Psoas muscle (tissue), 8 donors: ENCODE measurements around the gene CD300LF. TPM values are rescaled to one million over a fixed set of nuclear protein-coding genes. Genes with fewer than 3 reads are reported as not detected.

Experiments used
- ATAC-seq, 4 donors: fragments of 200-7000 bp; cut with Tn5 transposase; one replicate each; pipeline ENCODE4 v1.9.1; 2020; ENCODE audit warnings: moderate library complexity in 3 of 4, mild to moderate bottlenecking in 2 of 4
- DNase-seq, 2 donors: peaks; one replicate each; pipeline ENCODE4 v3.0.0-alpha.2; 2020
- H3K27ac ChIP-seq: fragments of 200-600 bp; one replicate; pipeline ENCODE4 v1.8.0; 2022
- H3K27me3 ChIP-seq, 3 donors: fragments of 200-600 bp in 1 of 3; one replicate each; pipeline versions ENCODE4 v1.6.1 to v1.8.0; 2013 to 2022; ENCODE audit warnings: low read length in 2 of 3, mild to moderate bottlenecking in 2 of 3, moderate library complexity in 1 of 3; ENCODE audit not compliant: insufficient read depth in 3 of 3
- H3K36me3 ChIP-seq, 2 donors: fragments of 200-600 bp in 1 of 2; one replicate each; pipeline versions ENCODE4 v1.6.1 to v1.8.0; 2013 to 2022; ENCODE audit warnings: low read depth in 1 of 2, mild to moderate bottlenecking in 1 of 2, moderate library complexity in 1 of 2; ENCODE audit not compliant: insufficient read depth in 1 of 2
- H3K4me1 ChIP-seq: fragments of 200-600 bp; one replicate; pipeline ENCODE4 v1.8.0; 2022
- H3K4me3 ChIP-seq: fragments of 200-600 bp; one replicate; pipeline ENCODE4 v1.8.0; 2022; ENCODE audit warnings: mild to moderate bottlenecking
- H3K9me3 ChIP-seq: fragments of 200-600 bp; one replicate; pipeline ENCODE4 v1.8.0; 2022
- CTCF ChIP-seq: fragments of 200-600 bp; IDR thresholded peaks from one replicate; pipeline ENCODE4 v1.8.0; 2022; ENCODE audit warnings: antibody characterized with exemption
- WGBS, 3 donors: extraction: QIAGEN DNeasy Blood & Tissue Kit; methylation state at CpG; one replicate each; pipeline versions ENCODE4 v1.1.6 to v1.1.7; 2013; 5-methylcytosine and 5-hydroxymethylcytosine counted together
- intact Hi-C, 2 donors: fragments of 100-400 bp; cut with DNase I; formaldehyde crosslinking; loops; one replicate each; pipeline versions ENCODE4 v1.11.0 to v1.14.2; 2022
- polyA plus RNA-seq, 3 donors: library from polyadenylated mRNA; stranded (reverse); fragments of 200-250 nt; gene quantifications; one replicate each; pipeline ENCODE4 v1.2.3, GENCODE V29; 2013
- total RNA-seq, 4 donors: library from RNA; stranded (reverse); fragmentation: NEBNext Ultra II Directional in 2 of 4; extraction: Animal tissue kit (Norgen Biotek cat#: 25700) in 2 of 4; gene quantifications; one replicate each; pipeline versions ENCODE4 v1.2.1 to v1.2.4, GENCODE V29; 2021 to 2023
- donor health status: healthy with polysubstance abuse.
- donor health status: DM: no; HTN: no; CAD: no; lungs with moderate emphysema.
- donor health status: Bipolar disorder and iron deficiency.
- donor health status: healthy.
- donor health status: DM: yes; HTN: yes; CAD: no.
- donor health status: DM: no; HTN: no; CAD: no.
- donor health status: DM: no; HTN: no; CAD: no.
- donor health status: DM: yes; HTN: yes; CAD: no.

The CD300LF gene
- total and polyA plus RNA-seq, 7 donors, result 0.09 to 0.39 (median 0.24) TPM; not detected in 3

GRCh38 chr17:74704544-74704943 is 8.2 kb downstream of the CD300LF start:
- no peak for TF ChIP-seq CTCF
- WGBS, 3 donors, result 79 to 82% (median 82%) methylated on average over 8 of the region's 8 CpGs
- Histone ChIP-seq H3K36me3 (no peaks in the 10 kb centered on the region), H3K9me3 (no peaks in the 10 kb centered on the region), H3K27me3 (peaks cover 0 to 22% (median 2%) of the 10 kb centered on the region in 3 donors), H3K4me3 (no peak overlapping the region), H3K4me1 (no peaks in the 10 kb centered on the region), H3K27ac (no peak overlapping the region)
- intact Hi-C loops, result no loop called here
- ATAC-seq (no peak), DNase-seq (no peak)

- H3K27me3 ChIP-seq, result peaks cover 0 to 19% (median 2%) of the 10 kb centered on the region in 3 donors
- WGBS, 3 donors, result 35 to 54% (median 51%) methylated on average over 2 of the region's 2 CpGs
- ATAC-seq, result no peak
- no peaks in the 10 kb centered on the region for H3K4me1 ChIP-seq
- H3K36me3 ChIP-seq, result no peaks in the 10 kb centered on the region
- no peak overlapping the region for H3K27ac ChIP-seq
- DNase-seq, result no peak
- intact Hi-C loops, result no loop called here
- no peaks in the 10 kb centered on the region for H3K9me3 ChIP-seq
- no peak for TF ChIP-seq CTCF
- no peak overlapping the region for H3K4me3 ChIP-seq
Observed at GRCh38 chr17:74703311-74703710, 9.4 kb downstream of the CD300LF start.

GRCh38 chr17:74702116-74702871 is 10.4 kb downstream of the CD300LF start:
- Histone ChIP-seq H3K27ac (no peak overlapping the region), H3K9me3 (no peaks in the 10 kb centered on the region), H3K4me3 (no peak overlapping the region), H3K27me3 (peaks cover 0 to 16% (median 4%) of the 10 kb centered on the region in 3 donors), H3K36me3 (no peaks in the 10 kb centered on the region), H3K4me1 (no peaks in the 10 kb centered on the region)
- TF ChIP-seq CTCF, result no peak
- no peak for ATAC-seq
- intact Hi-C loops, result no loop called here
- no peak for DNase-seq
- WGBS, 3 donors, result 64 to 68% (median 67%) methylated on average over 9 of the region's 9 CpGs

GRCh38 chr17:74699236-74699635 is 13.5 kb downstream of the CD300LF start:
- WGBS, 3 donors, result 68 to 74% (median 70%) methylated on average over 9 of the region's 9 CpGs
- H3K9me3 ChIP-seq, result no peaks in the 10 kb centered on the region
- H3K27ac ChIP-seq, result no peak overlapping the region
- no peaks in the 10 kb centered on the region for H3K4me1 ChIP-seq
- no peak for ATAC-seq
- no peak for DNase-seq
- intact Hi-C loops, result no loop called here
- no peak overlapping the region for H3K4me3 ChIP-seq
- H3K36me3 ChIP-seq, result no peaks in the 10 kb centered on the region
- no peak for TF ChIP-seq CTCF
- peaks cover 0 to 11% (median 4%) of the 10 kb centered on the region in 3 donors for H3K27me3 ChIP-seq

GRCh38 chr17:74698069-74698468 is 14.7 kb downstream of the CD300LF start:
- H3K36me3 ChIP-seq, result no peaks in the 10 kb centered on the region
- no peaks in the 10 kb centered on the region for H3K4me1 ChIP-seq
- WGBS, 3 donors, result 68 to 88% (median 73%) methylated on average over 7 of the region's 7 CpGs
- H3K9me3 ChIP-seq, result no peaks in the 10 kb centered on the region
- no peak for DNase-seq
- no peak for TF ChIP-seq CTCF
- H3K27me3 ChIP-seq, result peaks cover 0 to 17% (median 4%) of the 10 kb centered on the region in 3 donors
- intact Hi-C loops, result no loop called here
- ATAC-seq, result no peak
- no peak overlapping the region for H3K27ac ChIP-seq
- no peak overlapping the region for H3K4me3 ChIP-seq
